HG03520 (cell line): Measurements from ENCODE around the gene DPY30.
A peak's percentile ranks its signal among the peaks of the same experiment; 100 is the strongest.

ENCODE experiments used
- ATAC-seq: cut with Tn5 transposase; IDR thresholded peaks from one replicate; pipeline ENCODE4 v1.9.1; 2021; ENCODE audit warnings: mild to moderate bottlenecking, moderate library complexity; ENCODE audit not compliant: unreplicated experiment

The DPY30 gene

GRCh38 chr2:32010280-32010669 is 29.3 kb downstream of the DPY30 start:
- peak; percentile 41 for ATAC-seq

GRCh38 chr2:32009516-32010256 is 29.9 kb downstream of the DPY30 start:
- peak; percentile 18 for ATAC-seq

GRCh38 chr2:32008805-32009515 is 30.6 kb downstream of the DPY30 start:
- ATAC-seq: no peak

- ATAC-seq: no peak
Measured at GRCh38 chr2:32007121-32007391, 32.5 kb downstream of the DPY30 start.

- ATAC-seq: no peak
Measured at GRCh38 chr2:32005371-32005976, 34.1 kb downstream of the DPY30 start.

GRCh38 chr2:32003791-32004190 is 35.8 kb downstream of the DPY30 start:
- ATAC-seq: no peak

- ATAC-seq: no peak
Measured at GRCh38 chr2:32002406-32002805, 37.2 kb downstream of the DPY30 start.

GRCh38 chr2:31999438-31999837 is 40.2 kb downstream of the DPY30 start:
- ATAC-seq: no peak

- no peak for ATAC-seq
Measured at GRCh38 chr2:31998731-31999383, 40.7 kb downstream of the DPY30 start.

- ATAC-seq: no peak
Measured at GRCh38 chr2:31997653-31998052, 42.0 kb downstream of the DPY30 start.

GRCh38 chr2:31996571-31997150 is 42.9 kb downstream of the DPY30 start:
- no peak for ATAC-seq

GRCh38 chr2:31992934-31993333 is 46.7 kb downstream of the DPY30 start:
- ATAC-seq: no peak

- no peak for ATAC-seq
Measured at GRCh38 chr2:31992025-31992579, 47.5 kb downstream of the DPY30 start.

GRCh38 chr2:31989946-31990345 is 49.7 kb downstream of the DPY30 start:
- no peak for ATAC-seq

- no peak for ATAC-seq
Measured at GRCh38 chr2:31987454-31988220, 52.0 kb downstream of the DPY30 start.

- no peak for ATAC-seq
Measured at GRCh38 chr2:31986906-31987305, 52.7 kb downstream of the DPY30 start.

- no peak for ATAC-seq
Measured at GRCh38 chr2:31983762-31984467, 55.7 kb downstream of the DPY30 start.

GRCh38 chr2:31980674-31981356 is 58.8 kb downstream of the DPY30 start:
- peak; percentile 99 for ATAC-seq

- no peak for ATAC-seq
Measured at GRCh38 chr2:31979956-31980355, 59.6 kb downstream of the DPY30 start.
